IPS-NIHi11 (cell line): Measurements from ENCODE around the gene SPRY2.
"Not testable (repeated sequence)": the region's sequence is repeated elsewhere in the genome, so short reads cannot be mapped to it uniquely, and the experiment has no call there.

ENCODE experiments used
- DNase-seq: peaks from one replicate; pipeline ENCODE4 v3.0.0; 2012; ENCODE audit warnings: mixed read lengths, low spot score

SPRY2 gene

DNA sequence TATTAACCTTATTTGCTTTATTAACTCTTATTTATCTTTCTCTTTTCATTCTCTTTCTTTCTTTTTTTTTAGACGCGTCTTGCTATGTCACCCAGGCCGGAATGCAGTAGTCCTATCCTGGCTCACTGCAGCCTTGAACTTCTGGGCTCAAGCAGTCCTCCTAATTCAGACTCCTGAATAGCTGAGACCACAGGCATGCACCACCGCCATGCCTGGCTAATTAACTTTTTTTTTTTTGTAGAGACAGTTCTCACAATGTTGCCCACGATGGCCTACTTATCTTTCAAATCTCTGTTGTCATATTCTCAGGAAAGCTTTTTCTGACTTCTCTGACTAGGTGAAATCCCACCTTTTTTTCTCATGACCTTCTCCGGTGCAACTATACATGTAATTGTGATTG, 7.8 kb upstream of the SPRY2 start:
- no peak for DNase-seq

DNA sequence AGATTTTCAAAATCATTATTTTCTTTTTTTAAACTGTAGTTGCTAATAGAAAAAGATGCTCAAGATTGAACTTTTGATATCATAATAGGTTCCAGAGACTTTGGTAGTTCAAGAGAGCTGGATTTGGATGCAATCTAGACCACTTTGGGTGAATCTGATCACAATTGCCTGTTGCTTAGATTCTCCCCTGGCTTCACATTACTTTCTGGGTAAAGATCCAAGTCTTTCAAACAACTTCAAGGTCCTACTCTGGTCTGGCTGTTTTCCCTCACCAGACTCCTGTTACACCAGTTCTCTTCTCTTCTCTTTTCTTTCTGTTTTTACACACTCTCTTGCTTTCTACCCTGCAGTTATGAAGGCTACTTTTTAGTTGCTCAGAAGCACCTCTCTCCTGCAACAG, 7.4 kb upstream of the SPRY2 start:
- DNase-seq: no peak

DNA sequence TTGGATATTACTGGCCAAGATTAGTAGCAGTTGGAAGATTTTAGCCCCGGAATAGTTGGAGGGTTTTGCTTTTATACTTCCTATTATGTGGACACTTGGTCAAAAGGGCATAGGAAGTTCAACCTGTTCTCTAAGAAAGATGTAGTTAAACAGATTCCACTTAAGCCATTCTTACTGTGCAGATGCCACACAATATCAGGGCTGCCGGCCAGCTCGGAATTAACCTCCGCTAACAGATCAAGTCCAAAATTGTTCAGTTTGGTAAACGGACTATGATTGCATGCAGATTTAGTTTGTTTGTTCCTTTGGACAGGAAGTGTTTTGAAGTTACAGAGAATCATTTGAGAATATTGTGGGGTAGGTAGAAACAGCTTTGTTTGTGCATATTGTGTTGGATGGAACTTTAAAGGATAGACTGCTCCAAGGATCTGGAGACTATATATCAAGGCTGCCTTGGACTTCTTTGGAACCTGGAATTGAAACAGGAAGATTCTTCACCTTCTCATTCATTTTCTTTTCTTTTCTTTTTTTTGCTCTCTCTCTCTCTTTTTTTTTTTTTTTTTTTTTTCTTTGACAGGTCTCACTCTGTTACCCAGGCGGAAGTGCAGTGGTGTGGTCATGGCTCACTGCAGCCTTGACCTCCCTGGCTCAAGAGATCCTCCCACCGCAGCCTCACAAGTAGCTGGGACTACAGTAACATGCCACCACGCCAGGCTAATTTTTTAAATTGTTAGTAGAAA, 5.0 kb upstream of the SPRY2 start:
- DNase-seq: no peak

DNA sequence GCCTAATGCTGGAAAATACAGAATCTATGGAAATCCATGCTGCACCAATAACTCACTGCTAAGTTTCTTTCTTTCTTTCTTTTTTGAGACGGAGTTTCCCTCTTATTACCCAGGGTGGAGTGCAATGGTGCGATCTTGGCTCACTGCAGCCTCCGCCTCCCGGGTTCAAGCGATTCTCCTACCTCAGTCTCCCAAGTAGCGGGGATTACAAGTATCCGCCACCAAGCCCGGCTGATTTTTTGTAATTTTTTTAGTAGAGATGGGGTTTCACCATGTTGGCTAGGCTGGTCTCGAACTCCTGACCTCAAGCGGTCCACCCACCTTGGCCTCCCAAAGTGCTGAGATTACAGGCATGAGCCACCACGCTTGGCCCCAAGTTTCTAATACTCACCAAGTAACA, 3.1 kb upstream of the SPRY2 start:
- not testable (repeated sequence) for DNase-seq

DNA sequence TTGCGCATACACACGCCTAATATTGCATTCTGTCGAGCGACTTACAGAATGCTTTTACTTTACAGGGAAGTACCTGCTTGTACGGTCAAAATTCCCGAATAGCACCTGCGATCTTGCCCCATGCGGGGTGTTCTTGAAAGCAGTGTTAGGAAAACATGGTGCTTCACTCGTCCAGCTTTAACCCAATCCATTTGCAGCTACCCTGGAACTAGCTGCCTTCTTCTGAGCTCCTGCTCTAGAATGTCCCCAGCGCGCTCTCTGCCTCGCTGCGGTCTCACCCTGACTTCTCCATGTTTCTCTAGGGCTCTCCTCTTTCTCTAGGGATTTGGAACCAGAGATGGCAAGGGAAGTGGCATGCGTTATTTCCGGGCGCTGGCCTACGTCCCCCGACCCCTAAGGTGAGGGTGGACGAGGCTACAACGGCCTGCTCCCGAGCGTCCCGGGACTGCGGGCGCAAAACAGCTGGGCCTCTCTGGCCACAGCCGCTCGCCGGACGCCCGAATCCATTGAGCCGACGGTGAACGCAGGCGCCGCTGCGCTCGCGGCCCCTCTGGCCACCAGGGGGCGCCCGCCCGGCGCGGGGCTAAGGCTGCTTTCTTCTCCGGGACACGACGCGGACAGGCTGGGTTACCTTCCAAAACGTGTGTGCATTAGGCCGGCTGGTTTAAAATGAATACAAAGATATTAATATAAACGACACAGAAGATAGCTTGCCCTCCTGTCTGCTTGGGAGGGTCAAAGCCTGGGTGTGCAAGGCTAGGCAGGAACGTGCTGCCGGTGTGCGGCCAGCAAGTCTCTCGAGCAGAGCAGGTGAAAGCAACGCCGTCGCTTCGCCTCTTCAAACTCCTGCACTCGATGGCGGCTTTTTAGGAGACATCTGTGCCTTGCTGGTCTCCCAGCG, 1.8 kb upstream of the SPRY2 start:
- DNase-seq: peak; percentile 70

DNA sequence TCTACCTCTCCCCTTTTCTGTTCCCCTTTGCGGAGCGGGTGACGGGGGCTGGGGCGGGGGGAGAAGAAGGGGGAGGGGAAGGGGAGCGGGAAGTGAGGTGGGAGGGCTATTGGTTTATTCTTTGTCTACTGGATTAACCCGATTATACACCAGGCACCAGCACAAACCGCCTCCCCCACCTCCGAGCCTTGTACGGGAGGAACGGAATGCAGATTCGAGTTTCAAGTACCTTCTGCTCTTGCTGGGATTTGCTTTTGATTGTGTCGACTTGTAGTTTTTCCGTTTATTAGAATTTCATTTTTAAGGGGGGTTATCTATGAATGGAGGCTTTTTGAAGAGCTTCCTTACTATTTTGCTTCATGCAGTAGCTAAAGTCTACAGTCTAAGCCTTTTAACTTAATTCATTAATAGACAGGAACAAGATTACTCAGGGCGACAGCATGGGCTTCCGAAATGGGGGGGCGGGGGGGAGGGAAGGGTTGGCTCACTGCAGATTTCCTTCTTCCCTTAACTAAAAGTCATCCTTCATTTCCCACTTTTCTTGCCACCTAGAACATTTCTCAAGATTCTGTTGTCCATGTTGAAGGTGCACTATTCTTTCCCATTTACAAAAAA, 937 bp upstream of the SPRY2 start:
- peak; percentile 49 for DNase-seq

DNA sequence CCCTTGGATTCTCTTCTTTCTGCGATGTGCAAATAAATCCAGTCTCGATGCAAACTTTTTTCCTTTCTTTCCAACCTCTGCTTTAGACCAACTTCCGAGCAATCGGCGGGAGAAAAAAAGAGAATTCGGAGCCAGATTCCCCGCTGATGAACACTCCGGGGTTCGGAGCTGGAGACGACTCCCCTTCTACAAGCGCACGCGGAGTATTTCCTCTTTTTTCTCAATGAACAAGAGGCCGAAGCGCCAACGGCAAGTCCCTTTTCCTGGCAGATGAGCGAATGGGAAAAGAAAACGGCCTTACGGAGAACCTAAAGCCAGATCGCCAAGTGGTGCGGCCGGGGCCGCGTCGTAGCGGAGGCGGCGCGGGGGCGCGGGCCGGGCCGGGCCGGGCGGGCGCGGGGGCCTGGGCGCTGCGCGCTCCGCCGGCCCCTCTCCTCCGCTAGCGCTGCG, 250 bp downstream of the SPRY2 start:
- no peak for DNase-seq

DNA sequence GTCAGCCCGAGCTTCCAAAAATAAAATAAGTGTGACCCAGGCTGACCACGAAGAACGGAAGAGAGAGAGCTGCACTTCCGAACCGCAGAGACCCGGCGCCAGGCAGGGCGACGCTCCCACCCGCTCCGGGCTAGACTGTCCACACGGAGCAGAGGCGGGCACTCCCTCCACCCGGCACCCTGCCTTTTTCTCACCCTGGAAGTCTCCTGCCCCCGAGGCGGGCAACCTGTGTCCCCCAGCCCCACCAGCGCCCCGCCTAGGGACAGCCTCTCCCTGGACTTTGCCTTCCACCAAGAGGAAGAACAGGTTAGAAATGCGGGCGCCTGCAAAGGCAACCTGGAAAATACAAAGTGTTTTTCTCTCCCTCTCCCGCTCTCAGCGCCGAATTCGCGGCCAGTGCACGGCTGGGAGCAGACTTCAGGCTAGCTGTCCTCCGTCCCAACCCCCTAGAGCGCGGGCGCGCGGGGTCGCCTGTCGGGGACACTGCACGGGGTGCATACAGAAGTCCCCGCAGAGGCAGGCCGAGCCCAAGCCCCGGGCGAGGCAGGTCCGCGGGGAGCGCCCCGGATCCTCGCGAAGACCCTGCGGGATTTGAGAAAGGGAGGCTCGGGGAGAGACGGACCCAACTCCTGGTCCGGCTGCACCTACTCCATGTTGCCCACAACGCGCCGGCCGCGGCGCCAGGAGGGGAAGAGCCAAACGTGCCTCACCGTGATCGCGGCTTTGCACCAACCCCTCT, 845 bp downstream of the SPRY2 start:
- no peak for DNase-seq

DNA sequence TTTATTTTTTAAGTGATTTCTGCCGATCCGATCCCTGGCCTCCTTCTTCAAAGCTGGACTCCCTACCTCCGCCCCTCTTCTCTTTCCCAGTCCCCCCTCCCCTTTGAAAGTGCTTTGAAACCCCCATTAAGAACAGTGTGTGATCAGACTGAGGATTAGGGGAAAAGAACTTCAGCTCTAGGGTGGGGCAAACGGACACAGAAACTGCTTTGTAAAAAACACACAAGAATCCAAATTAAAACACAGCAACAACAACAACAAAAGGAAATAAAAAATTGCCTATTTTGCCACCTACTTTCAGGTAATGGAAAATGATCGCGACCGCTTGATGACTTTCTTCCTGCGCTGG, 1.4 kb downstream of the SPRY2 start:
- DNase-seq: no peak

DNA sequence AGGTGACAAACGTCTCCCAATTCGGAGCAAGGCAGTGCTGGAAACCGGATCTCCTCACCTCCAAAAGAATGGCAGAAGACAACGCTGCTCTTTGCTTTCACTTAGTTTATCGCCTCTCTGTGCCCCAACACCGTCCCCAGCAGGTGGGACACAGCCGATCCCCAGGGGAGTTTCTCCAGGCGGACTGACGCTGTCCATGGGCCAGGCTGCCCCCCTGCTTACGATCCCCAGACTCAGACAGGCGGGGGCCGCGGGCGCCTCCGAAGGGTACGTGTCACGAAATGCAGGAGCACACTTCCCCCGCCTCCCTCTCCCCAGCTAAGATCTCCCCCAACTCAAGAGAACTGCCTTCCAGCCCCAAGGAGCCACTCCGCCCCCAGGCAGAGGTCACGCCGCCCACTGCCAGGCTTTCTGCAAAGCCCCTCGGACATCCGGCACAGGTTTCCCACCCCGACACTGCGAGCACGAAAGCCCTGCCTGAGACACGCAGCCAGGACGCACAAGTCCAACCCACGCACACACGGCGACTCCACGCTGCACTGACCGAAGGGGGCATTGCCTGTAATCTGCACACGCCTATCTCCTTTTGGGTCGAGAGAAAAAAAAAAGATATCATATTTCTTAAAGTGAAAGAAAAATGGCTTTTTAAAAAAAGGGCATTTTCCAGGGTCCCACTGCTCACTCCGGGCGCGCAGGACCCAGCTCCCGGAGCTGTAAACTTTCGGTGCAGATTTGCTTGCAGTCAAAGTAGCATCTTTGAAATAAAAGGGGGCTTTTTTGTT, 2.0 kb downstream of the SPRY2 start:
- peak; percentile 53 for DNase-seq

DNA sequence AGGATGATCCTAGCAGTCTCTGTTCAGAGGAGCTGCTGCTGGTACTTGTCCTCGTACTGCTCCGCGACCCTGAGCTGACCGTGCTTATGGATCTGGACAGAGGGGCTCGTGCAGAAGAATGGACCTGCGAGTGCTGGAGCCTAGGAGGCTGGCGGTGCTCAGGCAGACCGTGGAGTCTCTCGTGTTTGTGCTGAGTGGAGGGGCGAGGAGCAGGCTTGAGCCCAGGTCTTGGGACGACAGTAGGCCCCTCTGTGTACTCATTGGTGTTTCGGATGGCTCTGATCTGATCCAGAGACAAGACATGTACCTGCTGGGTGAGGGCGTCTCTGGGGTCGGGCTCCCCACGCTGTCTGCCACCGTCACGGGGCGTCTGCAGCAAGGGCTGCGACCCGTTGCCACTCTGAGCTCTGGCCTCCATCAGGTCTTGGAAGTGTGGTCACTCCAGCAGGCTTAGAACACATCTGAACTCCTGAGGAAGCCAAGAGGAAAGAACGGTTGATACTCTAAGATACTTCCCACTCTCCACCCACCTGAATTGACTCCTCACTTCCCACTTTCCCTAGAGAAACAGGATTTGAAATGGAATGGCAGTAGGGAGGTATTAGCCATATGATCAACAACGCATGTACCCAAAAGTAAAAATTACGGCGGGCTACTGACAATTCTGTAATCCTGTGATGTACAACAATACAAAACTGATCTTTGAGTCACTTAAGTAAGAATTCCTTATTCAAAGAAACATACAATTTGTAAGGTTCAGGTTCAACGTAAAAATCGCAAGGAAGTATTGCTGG, 3.4 kb downstream of the SPRY2 start:
- DNase-seq: no peak

DNA sequence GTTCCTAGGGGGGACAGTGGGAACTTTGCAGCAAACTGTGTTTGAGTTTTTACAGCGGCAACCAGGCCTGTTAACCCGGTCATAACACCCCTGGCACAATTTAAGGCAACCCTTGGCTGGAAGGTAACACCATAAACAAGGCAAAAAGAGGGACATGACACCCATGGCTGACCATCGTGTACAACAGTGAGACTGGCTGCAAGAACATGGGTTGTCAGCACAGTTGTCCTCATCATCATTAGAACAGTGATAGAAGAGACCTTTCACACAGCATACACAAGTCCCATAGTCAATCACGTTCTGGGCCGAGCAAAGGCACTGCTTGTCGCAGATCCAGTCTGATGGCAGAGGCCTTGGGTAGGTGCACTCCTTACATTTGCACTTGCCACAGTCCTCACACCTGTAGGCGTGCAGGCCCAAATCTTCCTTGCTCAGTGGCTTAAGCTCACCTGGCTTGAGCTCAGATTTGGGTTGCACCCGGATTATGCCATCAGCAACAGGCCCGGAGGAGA, 4.1 kb downstream of the SPRY2 start:
- DNase-seq: no peak

DNA sequence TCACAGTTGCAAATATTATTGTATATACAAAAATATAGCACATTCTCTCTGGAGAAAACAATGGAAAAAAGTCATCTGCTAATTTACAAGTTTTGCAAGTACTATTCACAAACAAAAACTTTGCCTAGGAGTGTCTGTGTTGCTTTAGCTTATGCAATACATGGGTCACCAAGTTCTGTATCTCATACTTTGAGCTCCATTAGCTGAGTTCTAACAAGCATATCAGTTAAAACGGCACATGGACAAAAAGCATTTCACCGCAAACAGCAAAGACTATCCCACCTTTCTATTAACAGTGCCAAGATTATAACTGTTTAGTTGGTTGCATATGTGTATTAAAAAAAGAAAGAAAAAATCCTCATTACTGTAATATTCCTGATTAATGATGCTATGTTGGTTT, 4.6 kb downstream of the SPRY2 start:
- DNase-seq: no peak

DNA sequence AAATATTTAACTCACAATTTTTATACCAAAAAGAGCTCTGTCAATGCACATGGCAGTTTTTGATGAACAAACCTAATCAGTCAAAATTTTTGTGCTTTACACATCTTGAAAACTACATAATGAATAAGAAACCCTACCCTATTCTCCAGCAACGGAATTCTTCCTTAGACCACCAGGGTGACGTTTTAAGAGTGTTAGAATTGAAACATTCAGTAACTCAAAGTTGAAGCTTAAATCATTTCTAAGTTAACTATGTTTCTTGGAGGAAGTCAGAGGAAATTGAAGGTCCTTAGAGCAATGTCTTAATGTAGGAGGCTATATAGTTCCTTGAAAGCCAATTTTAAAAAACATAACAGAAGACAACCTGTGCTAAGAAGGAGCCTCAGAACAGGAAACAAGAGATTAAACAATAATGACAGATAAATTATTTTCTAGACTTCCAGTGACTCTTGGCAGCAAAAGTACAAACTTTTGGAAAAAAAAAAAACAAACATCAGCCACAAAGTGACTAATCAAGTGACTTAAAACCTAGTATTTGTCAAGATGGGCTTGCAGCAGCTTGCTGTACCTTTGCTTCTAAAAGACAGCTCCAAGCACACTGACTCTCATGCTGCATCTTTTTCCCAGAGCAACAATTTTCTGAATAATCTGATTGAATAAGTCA, 6.2 kb downstream of the SPRY2 start:
- DNase-seq: no peak

DNA sequence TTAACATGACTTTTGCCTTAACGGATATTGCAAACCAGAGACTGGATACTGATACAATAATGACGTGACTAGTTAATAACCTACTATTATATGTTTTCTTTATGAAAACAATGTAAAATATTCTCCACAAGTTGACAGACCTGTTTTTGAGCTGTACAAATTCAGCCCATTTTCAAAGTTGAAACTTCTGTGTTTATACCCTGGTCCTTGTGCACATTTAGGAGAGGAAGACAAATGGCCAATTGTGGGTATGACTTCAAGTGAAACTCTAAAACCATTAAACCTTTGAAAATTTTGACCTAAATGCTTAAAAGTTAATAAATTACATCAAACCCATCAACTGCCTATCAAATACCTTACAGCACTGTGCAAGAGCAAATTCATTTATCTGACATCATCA, 8.9 kb downstream of the SPRY2 start:
- DNase-seq: no peak

DNA sequence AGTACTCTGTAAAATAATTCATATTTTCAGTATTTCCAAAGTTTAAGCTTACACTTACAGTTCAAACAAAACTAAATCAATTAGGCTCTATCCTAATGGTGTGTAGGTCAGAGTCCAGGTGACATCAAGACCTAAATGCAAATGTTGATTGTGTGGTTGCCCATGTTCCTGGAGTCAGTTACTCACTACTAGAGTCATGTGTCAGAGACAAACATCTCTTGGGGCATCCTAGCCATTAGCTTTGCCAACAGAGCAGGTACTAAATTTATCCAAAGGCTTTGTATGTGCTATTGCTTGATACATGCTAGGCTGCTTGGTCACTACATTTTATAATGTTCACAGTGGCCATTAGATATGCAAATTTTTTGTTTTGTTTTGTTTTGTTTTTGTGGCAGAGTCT, 11.7 kb downstream of the SPRY2 start:
- DNase-seq: no peak

DNA sequence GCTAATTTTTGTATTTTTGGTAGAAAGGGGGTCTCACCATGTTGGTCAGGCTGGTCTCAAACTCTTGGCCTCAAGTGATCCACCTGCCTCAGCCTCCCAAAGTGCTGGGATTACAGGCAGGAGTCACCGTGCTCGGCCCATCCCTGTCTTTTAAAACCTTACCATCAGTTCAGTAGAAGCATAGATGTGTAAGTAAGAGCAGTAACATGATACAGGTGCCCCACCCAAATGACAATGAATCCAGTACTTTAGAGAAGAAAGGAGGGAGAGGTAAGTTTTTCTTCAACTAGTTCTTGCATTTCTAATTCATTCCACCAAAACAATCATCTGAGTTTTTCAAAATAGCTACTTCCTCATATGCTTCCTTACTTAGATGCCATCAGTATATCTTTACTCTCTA, 21.9 kb downstream of the SPRY2 start:
- no peak for DNase-seq

DNA sequence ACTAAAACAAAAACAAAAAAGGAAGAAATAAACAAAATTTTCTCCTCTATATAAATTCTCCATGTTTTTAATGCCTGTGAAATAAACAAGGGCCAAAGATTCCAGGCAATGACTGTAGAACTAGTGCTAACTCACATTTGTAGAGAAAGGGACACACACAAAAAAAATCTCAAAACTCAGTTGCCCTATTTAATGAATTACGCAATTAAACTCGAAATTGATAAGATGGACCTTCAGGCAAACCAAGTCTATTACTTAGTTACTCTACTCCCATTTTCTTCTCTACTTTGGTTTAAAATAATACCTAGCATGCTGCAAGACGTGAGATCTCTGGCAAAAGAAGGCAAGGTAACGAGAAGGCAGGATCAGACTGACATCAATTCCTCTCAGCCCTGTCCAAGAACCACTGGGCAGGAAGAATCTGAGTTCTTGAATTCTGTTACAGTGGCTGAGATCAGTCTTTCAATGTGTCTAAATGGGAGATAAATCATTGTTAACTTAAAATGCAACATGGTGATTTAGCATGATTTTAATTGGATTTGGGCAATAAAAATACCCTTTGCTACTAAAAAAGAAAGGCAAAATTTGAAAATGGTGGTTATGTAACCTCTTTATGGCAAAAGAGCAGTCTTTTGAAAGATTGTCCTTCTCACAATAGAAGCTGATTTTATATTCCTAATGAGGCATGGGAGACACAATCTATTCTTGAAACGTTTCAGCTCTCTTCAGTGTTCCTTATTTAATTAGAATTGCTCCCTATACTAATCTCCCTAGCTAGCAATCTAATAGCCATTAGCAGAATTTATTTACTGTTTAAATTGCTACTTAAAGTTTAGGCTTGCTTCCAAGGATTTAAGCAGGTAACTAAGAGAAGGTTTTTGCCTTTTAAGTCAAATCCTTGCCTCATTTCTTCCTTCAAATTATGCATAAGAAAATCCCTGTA, 25.9 kb downstream of the SPRY2 start:
- no peak for DNase-seq
